Uterus (tissue), 4 donors: Measurements from ENCODE around the gene TIGAR. TPM values are rescaled to one million over a fixed set of nuclear protein-coding genes. Genes with fewer than 3 reads are reported as not detected.

ENCODE experiments used
- DNase-seq, 2 donors: peaks; one replicate each; pipeline ENCODE4 v3.0.0-alpha.2; 2019 to 2020
- H3K27ac ChIP-seq, 2 donors: fragments of 200-600 bp; sonication (generic); 1 replicate in 1 of 2; 2 replicates in 1 of 2; pipeline ENCODE4 v1.5.1; 2016 to 2018
- H3K27me3 ChIP-seq, 2 donors: fragments of 200-600 bp; sonication (generic); one replicate each; pipeline ENCODE4 v1.5.1; 2018 to 2019; ENCODE audit warnings: control low read depth in 1 of 2
- H3K36me3 ChIP-seq, 2 donors: fragments of 200-600 bp; sonication (generic); one replicate each; pipeline ENCODE4 v1.5.1; 2019; ENCODE audit warnings: control low read depth in 1 of 2
- H3K4me1 ChIP-seq, 2 donors: fragments of 200-600 bp; sonication (generic); one replicate each; pipeline ENCODE4 v1.5.1; 2018 to 2019; ENCODE audit warnings: control low read depth in 1 of 2
- H3K4me3 ChIP-seq, 2 donors: fragments of 200-600 bp; sonication (generic); 1 replicate in 1 of 2; 2 replicates in 1 of 2; pipeline ENCODE4 v1.5.1; 2018 to 2019; ENCODE audit warnings: mild to moderate bottlenecking in 1 of 2
- H3K9me3 ChIP-seq, 2 donors: fragments of 200-600 bp; sonication (generic); one replicate each; pipeline ENCODE4 v1.5.1; 2019; ENCODE audit warnings: control low read depth in 1 of 2
- CTCF ChIP-seq, 4 experiments: fragments of 200-600 bp in 2 of 4; fragments of 450-650 bp in 2 of 4; sonication (generic) in 2 of 4; IDR thresholded peaks; one replicate each; pipeline ENCODE4 v1.5.1; 2016 to 2019; ENCODE audit warnings: antibody characterized with exemption in 4 of 4, mild to moderate bottlenecking in 2 of 4, moderate library complexity in 1 of 4
- POLR2A ChIP-seq, 2 donors: fragments of 450-650 bp; IDR thresholded peaks; one replicate each; pipeline ENCODE4 v1.6.1; 2016; ENCODE audit warnings: antibody characterized with exemption in 2 of 2, mild to moderate bottlenecking in 1 of 2, moderate library complexity in 1 of 2
- intact Hi-C: fragments of 100-400 bp; cut with DNase I; formaldehyde crosslinking; loops from one replicate; pipeline ENCODE4 v1.15.1; 2023; ENCODE audit warnings: low total_unique reads
- total RNA-seq, 4 donors: library from RNA; depleted of rRNA in 3 of 4; stranded (reverse); fragments of >200 nt in 3 of 4; gene quantifications; one replicate each; pipeline versions ENCODE4 v1.1.0 to v1.2.4, GENCODE V29; 2014 to 2023
- donor health status: DM: yes; HTN: yes; CAD: no.

Gene TIGAR
- total RNA-seq, 4 donors from 2014 or later = 0.26 to 10.6 (median 2.3) TPM

GRCh38 chr12:4375449-4375848 is 54.4 kb downstream of the TIGAR start:
- H3K4me1 ChIP-seq = no peaks in the 10 kb centered on the region
- TF ChIP-seq POLR2A (IDR thresholded peaks at IDR 0.05) (no peak), CTCF (IDR thresholded peaks at IDR 0.05) (no peak)
- H3K9me3 ChIP-seq = no peaks in the 10 kb centered on the region
- H3K27ac ChIP-seq = no peak overlapping the region
- H3K36me3 ChIP-seq = no peaks in the 10 kb centered on the region
- no peak overlapping the region for H3K4me3 ChIP-seq
- DNase-seq = no peak
- intact Hi-C loops = no loop called here
- H3K27me3 ChIP-seq = no peaks in the 10 kb centered on the region

- DNase-seq = no peak
- no peaks in the 10 kb centered on the region for H3K9me3 ChIP-seq
- no peaks in the 10 kb centered on the region for H3K27me3 ChIP-seq
- no peaks in the 10 kb centered on the region for H3K36me3 ChIP-seq
- intact Hi-C loops = no loop called here
- H3K4me1 ChIP-seq = no peaks in the 10 kb centered on the region
- TF ChIP-seq CTCF (IDR thresholded peaks at IDR 0.05) = no peak
- no peak for TF ChIP-seq POLR2A (IDR thresholded peaks at IDR 0.05)
- no peak overlapping the region for H3K4me3 ChIP-seq
- H3K27ac ChIP-seq = no peak overlapping the region
Measured at GRCh38 chr12:4378772-4379171, 57.8 kb downstream of the TIGAR start.

GRCh38 chr12:4379405-4379804 is 58.4 kb downstream of the TIGAR start, which contains the start of gene FGF23:
Gene FGF23 (minus strand): TSS chr12:4379712. CDS start chr12:4379582, 130 bp downstream.
- Histone ChIP-seq H3K9me3 (no peaks in the 10 kb centered on the region), H3K27me3 (no peaks in the 10 kb centered on the region), H3K4me1 (no peaks in the 10 kb centered on the region), H3K27ac (no peak within 1 kb of the TSS), H3K4me3 (no peak within 1 kb of the TSS), H3K36me3 (no peaks in the 10 kb centered on the region)
- no peak for TF ChIP-seq POLR2A (IDR thresholded peaks at IDR 0.05)
- intact Hi-C loops = no loop called here
- DNase-seq = no peak

- no peak for DNase-seq
- Histone ChIP-seq H3K4me3 (no peak overlapping the region), H3K4me1 (no peaks in the 10 kb centered on the region), H3K27me3 (no peaks in the 10 kb centered on the region), H3K36me3 (no peaks in the 10 kb centered on the region), H3K9me3 (no peaks in the 10 kb centered on the region), H3K27ac (no peak overlapping the region)
- no peak for TF ChIP-seq CTCF (IDR thresholded peaks at IDR 0.05)
- no peak for TF ChIP-seq POLR2A (IDR thresholded peaks at IDR 0.05)
- intact Hi-C loops = no loop called here
Measured at GRCh38 chr12:4380332-4380731, 59.3 kb downstream of the TIGAR start.

GRCh38 chr12:4383304-4383865 is 62.4 kb downstream of the TIGAR start:
- Histone ChIP-seq H3K4me1 (no peaks in the 10 kb centered on the region), H3K9me3 (no peaks in the 10 kb centered on the region), H3K27ac (no peak overlapping the region), H3K36me3 (no peaks in the 10 kb centered on the region), H3K4me3 (no peak overlapping the region), H3K27me3 (no peaks in the 10 kb centered on the region)
- intact Hi-C loops = no loop called here
- no peak for DNase-seq
- TF ChIP-seq POLR2A (IDR thresholded peaks at IDR 0.05) (no peak), CTCF (IDR thresholded peaks at IDR 0.05) (no peak)

- intact Hi-C loops = no loop called here
- TF ChIP-seq POLR2A (IDR thresholded peaks at IDR 0.05) (no peak), CTCF (IDR thresholded peaks at IDR 0.05) (no peak)
- Histone ChIP-seq H3K4me3 (no peak overlapping the region), H3K27me3 (no peaks in the 10 kb centered on the region), H3K4me1 (no peaks in the 10 kb centered on the region), H3K9me3 (no peaks in the 10 kb centered on the region), H3K36me3 (no peaks in the 10 kb centered on the region), H3K27ac (no peak overlapping the region)
- no peak for DNase-seq
Measured at GRCh38 chr12:4386801-4387200, 65.8 kb downstream of the TIGAR start.
